Measurements from ENCODE around the gene GRXCR1.
A peak's percentile ranks its signal among the peaks of the same experiment; 100 is the strongest.

Gene GRXCR1

DNA sequence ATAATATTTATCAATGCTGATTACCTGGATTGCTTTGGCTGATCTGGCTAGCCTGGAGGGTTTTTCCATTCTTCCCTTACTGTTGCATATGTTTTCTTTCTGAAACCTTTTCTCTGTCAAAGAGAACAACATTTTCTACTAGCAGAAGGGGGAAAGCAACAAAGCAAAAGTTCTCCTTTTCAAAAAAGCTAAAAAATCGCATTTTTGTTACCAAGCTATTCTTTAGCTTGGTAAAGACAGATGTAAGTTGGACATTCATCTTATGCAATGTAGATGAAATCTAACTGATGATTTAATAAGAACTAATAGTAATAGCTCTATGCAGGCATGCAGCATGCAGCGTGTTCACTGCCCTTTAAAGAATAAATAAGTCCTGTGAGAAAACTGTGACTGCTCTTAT is at the start of gene GRXCR1:
Gene GRXCR1 (plus strand): TSS at position 301 of the 400 bp plus-strand sequence. CDS start 554 bp downstream, outside the sequence.
- DNase-seq: no peak

DNA sequence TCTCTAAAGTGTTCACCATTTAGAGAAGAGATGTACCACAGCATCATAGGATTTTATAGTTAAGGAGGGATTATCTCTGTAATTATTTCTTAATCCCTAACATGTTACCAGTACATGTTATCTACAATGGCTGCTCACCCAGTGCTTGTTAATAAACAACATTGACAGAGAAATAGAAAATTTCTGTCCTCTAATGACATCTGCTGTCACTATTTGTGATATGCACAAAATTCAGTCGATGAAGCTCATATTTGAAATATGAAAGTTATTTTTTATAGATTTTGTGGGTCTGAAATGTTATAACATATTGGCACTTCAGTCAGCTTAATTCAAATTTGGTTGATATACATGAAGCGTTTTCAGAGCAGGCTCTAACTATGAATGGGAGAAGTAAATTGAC is 48.8 kb upstream of the GRXCR1 start:
- DNase-seq: no peak

DNA sequence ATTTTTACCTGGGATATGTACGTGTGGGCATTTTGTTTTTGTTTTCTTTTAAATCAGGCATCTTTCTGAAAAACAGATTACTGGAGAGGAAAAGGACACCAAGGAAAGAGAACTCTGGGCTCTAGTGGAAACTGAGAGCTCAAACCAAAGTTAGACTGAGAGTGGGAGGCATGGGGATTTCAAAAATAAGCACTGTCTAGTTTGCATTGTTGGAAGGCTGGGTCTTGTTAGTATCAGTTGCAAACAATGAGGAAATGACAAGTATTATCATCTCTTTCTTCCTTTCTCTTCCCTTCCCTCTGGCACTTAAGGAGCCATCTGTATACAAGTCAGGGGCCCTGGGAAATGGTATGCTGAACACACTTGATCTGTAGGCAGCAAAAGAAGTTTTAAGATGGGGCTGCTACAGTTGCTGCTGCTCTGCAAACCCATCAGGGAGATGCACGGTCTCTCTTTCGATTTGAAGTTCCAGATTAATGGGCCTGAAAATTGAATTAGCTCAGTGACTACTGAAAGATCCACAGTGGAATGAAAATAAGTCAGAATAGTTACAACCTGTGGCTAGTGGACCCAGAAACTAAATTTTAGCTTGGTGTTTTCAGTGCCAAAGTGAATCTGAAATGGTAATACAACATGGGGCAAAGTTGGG is 48.0 kb upstream of the GRXCR1 start:
- no peak for DNase-seq

DNA sequence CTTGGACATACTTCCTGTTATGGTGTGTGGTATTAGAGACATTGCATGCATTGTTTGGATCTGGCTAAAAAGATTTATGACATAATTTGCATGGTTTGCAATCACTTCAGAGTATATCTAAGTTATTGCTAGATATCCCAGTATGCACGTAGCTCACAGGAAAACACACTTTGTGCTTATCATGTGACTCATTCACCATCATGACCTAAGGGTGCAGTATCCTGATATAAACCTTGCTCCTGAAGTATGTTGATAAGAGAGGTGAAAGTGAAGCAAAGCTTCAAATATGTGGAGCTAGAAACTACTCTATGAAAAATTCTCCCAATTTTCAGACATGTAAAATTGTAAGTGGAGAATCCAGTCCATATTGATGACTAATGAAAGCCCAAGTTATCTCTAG is 46.9 kb upstream of the GRXCR1 start:
- no peak for DNase-seq

DNA sequence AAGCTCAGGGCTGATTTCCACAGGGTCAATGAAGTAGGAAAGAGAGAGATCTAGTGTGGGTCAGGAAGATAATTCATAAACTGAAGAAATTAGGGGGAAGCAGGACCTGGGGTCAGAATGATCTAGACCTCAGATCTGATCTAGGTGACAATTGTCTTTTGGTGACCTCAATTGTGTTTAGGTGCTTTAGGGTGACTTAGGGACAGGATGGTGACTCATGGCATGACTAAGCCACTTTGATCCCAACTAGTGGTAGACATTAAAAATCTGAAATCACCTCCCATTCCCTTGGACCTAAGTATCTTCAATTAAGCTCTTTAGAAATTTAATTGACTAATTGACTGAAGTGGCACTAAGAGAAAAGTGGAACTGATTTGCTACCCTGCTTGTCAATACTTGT is 36.7 kb upstream of the GRXCR1 start:
- no peak for DNase-seq

DNA sequence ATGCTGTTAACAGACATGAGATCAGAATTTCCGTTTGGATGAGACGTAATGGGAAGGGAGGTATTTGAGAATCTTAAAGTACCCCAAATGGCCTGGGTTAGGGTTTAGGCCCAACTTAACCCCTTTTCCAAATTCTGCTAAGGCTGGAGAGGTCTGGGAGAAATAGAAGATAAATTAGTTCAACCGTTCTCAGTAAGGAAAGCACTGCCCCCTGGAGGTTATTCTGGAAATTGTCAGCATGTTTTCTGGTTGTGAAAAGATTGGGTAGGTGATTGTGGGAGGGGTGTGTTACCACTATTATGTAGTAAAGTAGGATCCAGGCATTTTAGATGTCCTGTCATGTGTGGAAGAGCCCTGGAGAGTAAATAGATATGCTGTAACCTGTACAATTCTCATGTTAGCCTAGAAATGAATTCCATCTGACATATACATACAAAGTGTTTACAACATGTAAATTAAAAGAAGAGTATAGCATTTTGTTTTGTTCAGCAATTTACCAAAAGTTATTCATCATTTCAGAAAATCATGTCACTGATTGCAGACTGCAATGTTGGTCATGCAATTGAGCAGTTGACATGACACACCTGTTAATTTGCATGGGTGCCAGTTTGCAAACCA is 26.8 kb upstream of the GRXCR1 start:
- DNase-seq: peak; percentile 64

DNA sequence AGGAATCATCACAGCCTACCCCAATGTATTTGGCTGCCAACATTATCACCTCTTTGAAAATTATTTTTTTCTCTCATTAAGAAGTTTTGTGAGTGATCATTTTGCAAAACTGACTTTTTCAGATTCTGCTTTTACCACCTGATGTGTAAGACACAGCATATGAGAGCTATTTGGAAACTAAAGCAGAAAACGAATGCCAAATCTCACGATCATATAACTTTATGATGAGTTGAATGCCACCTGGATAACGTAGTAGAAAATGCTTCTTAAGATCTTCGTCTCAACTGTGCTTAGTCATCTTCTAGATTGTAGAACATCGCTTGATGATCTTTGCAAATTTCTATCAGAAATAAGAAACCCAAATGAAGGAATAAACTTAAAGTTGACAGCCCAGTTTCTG is 21.3 kb upstream of the GRXCR1 start:
- DNase-seq: no peak

DNA sequence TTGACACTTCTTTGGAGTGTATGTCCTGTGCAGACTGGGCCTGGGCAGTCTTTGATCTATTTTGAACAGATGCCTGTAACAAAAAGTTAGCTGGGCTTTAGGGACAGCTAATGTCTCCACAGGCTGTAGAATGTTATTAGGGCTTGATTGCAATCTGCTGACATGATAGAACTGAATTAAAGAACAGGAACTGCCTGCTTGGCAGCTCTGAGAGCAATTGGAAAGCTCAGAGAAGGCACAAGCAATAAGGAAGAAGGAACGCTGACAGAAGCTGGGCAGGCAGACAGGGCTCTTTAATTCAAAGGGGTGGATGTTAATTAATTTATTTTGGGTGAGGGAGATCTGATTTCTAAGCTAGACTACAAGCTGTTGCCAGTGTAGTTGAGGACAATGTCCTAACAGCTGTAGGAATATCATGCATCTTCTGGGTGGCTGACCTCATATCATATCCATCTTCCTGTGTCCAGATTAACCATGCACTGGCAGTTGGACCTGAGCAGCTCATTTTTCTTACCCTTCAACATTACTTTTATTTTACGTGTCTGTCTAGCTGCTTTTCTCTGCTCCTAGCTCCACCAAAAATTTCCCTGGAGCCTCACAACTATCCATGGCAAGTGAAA is 20.7 kb upstream of the GRXCR1 start:
- DNase-seq: no peak

DNA sequence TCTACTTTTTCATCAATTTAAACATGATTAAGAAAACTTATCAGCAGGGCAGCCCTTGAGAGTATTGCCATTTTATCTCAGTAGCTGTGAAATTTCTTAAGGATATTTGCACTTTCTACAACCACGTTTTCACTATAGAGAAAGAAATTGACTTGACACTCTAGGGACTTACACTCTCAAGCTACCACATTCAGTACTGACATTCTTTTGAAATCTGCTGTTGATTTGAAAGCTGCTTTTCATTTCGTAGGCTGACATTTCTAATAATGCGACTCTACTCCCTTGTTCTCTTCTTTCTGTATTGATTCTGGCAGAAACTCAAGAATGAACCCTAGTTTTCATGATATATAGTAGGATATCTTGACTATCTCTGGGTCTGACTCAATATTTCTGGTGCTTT is 13.7 kb upstream of the GRXCR1 start:
- no peak for DNase-seq

DNA sequence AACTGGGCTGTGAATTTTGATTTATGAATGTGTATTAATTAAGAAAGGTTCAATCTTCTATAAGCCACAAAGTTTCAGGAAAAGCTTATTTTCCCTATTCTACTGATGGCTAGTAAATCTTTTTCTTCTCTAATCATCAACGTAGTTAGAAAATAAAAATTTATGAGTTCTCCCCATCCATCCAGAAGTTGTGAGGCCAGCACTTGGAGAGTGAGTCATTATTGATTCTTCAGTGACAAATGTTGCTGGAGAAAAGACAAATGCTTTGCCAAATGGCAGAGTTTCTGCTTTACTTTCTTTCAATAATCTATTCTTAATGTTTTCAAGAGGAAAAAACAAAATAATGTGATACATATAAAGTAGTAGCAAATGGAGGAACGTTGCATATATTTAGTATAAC is 11.3 kb upstream of the GRXCR1 start:
- no peak for DNase-seq

DNA sequence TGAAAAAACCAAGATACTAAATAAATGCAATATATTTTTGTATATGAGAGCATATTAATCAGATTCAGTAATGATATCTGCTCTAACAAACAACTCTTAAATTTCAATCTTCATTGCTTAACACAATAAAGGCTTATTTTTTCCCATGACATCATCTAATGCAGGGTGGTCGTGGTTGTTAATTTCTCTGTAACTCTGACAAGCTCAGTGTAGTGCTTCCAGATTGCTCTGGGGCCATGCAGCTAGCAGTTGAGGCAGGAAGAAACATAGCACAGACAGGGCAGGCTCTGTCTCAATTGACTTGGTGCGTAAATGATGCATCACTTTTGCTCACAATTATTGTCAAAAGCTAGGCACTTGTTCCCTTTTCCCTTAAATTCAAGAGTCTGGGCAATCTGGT is 869 bp upstream of the GRXCR1 start:
- DNase-seq: no peak

DNA sequence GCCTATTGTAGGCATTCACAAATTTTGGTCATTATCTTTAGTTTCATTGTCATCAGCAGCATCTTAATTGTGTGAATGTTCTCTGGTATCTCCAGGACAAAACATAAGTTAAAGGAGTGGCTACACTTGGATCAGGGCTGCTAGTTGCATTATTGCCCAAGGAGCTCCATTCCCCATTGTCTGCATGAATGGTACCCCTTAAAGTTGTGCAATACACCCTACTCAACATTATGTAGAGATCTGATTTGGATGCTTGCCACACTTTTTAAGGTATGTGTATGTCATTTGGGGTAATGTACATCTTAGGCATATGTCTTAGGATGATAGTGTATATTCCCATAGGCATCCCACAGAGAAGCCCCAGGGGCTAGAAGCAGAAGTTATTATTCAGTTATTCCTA is 2.9 kb downstream of the GRXCR1 start:
- no peak for DNase-seq

DNA sequence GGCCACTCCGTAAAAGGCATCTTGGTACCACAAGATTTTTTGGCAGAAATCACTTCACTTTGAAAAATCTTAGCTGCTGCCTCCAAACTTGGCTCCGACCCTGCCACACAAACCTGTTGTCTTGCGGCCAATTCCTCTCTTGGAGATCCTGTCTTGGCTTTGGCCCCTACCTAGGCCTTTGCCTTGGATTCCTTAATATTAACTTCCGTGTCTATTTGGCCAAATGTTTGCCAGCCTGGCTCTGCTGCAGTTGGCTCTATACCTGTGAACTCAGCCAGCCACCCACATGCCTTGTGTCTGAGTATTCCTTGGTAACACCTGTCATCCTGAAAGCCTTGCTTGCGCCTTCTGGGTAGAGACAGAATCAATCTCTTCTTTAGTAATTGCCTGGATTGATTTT is 12.5 kb downstream of the GRXCR1 start:
- DNase-seq: no peak

DNA sequence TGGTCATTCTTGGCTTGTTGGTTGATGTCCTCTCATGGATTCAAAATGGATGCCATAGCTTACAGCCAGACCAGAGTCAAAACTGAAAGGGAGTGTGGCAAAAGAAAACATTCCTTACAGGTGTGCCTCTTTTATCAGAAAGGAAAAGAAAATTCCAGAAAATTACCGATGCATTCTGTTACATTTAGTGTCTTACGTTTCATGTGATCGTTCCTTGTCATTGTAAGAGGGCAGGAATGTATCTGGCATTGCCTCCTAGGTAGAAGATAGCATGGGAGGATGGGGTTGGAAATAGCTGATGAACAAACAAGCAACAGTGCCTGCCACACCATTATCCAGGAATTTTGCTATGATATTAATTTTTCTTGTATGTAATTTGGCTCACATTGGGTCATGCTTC is 13.1 kb downstream of the GRXCR1 start:
- DNase-seq: no peak

DNA sequence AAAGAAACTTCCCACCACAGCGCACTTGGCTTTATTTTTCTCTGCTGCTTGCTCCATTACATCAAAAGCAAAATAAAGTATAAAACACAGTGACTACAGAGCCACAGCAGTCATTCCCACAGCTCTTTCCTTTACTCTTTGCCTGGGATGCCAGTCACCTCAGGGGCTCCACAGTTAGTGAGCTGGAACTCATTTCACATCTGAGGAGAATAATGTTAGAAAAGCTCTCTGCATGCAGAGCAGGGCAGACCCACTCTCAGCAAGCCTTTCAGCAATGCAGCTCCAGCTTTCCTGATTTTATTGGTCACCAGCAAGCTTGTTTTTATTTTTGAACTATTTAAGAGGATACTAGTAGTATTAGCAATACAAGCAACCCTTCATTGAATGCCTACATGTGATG is 13.8 kb downstream of the GRXCR1 start:
- DNase-seq: no peak

DNA sequence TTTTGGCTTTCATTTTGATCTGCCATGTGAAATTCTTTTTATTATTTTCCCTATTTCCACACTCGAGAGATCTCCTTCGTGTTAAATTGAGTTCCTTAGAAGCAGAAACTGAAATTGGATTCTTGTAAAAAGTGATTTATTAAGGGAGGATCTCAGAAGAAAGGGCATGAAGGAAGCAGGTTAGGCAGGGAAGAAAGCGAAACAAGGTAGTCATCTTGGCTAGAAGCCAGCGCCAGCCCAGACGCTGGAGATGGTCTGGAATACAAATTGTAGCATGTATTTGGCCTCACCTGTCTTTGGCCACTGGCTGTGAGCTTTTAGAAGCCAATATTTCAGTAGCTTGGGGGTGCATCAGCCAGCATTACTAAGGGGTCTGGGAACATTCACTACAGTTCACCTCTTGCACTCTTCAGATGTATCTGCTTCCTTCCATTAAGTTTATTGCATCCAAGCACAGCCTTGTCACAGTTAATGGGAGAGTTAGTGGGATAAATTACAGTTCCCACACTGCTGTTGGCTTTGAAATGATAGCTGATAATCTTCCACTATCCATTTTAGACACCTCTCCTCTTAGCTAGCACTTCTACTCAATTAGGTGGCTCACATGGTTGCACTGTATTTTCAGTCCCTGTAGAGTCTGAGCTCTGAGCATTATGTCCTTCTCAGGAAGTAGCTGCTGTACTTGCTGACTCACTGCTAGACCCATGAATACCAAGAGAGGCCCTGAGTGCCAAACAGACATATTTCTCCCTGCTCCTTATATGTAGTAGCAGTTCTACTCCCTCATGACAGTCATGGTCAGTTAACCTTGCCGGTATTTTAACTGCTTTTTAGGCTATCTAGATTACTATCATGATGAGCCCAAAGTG is 14.6 kb downstream of the GRXCR1 start:
- DNase-seq: no peak

DNA sequence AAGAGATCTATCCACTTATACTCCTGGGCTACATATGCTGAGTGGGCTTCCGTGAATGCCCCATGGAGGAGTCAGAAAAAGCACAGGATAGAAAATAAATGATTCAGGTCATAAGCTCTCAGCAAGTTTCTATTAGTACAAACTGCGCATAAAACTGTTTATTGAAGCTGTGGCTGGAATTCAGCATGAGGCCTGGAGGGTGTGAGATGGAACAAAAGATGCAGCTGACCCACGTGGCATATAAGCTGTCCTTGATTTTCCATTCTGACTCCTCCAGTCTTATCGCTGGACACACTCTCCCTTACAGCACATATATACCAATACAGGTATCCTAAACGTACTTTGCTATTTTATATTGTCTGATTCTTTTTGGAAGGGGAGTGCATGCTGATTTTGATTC is 17.9 kb downstream of the GRXCR1 start:
- DNase-seq: no peak

DNA sequence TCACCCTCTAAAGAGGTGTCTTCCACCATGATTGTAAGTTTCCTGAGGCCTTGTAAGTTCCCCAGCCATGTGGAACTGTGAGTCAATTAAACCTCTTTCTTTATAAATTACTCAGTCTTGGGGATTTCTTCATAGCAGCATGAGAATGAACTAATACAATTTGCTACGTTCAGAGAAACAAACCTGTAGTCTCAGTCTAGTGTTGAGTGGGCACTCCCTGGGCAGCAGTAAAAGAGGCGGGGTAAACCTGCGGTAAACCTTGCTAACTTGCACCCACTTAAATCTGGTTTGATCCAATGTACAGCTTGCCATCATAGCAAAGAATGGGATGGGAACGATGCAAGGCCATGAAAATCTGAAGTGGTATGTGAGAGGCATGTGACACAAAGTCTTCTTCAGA is 22.4 kb downstream of the GRXCR1 start:
- no peak for DNase-seq

DNA sequence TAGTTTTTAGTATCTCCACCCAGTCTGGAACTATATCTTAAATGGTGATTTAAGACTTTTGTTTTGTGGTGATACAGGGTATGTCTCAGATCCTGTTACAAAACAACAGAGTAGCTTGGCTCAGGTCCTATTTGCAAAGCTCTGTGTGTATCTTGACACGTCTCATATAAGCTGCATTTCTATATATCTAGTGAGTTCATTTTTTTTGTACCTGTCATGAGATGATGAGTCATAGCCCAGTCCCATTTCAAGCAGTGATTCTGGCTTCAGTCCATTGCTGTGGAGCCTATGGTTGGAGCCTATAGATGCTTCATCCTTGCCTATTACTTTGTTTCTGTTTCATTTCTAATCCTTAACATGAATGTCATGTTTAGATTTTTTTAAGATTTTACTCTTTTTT is 23.0 kb downstream of the GRXCR1 start:
- no peak for DNase-seq

DNA sequence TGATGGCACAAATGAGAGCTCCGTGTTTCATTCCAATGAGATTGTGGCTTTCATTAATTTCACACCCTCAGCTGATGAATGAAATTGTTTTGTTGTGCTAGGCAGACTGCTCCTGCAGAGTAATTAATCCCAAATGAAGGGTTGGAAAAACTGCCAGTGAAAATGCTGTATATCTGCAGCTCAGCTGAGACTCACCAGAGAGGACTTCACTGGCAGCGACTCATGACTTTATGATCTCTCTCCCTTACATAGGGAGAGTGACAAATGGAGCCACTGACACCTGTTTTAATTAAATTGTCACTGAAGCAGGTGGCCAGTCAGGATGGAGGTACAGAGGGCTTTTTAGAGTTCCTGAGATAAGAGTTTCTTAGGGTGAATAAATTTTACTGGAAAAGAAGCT is 24.8 kb downstream of the GRXCR1 start:
- DNase-seq: no peak

DNA sequence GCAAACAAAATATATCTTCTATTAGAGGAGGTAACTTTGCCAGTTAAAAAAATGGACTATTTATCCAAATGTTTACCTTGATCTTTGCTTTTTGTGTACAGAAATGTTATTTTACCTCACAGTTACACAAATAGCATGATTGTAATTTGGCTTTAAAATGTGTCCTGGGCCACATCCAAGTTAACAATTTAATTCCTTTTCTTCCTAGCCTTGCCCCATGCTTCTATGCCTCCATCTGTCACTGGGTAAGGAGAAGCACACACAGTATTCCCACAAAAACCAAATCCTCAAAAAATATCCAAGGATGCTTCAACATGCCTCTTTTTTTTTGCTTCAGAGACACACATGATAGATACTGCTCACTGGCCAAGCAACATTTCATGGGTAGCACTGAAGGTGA is 30.9 kb downstream of the GRXCR1 start:
- DNase-seq: no peak

DNA sequence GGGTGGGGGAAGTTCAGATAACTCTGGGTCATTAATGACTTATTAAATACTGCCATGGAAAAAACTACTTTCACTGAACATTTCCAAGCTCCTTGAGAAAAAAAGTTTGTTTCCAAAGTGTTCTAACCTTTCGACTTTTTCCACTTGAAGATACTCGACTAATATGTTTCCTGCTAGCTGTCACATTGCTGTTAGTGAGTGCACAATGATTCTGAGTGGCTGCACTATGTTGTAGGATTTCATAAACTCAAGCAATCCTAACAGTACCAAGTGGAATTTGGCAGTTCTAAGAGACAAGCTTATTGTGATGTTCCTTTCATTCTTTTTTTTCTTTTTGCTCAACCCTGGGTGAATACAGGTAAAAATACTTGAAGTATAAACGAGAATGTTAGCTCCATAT is 33.4 kb downstream of the GRXCR1 start:
- DNase-seq: no peak

DNA sequence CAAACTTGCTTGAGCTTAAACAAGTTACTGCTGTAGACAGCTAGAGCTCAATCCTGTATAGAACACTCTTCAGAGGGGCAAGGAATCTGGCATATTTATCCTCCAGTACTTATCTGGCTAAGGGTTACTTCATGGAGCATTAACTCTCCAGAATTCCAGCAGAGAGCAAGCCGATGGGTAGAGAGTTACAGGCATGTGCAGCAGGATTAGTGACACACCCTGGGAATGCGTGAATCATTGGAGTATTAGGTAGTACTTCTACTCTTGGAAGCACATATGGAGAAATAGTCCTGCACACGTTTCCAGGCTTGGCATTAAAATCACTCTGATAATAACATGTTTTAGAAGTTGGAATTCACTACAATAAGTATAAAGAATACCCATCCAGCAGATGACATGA is 35.4 kb downstream of the GRXCR1 start:
- no peak for DNase-seq

DNA sequence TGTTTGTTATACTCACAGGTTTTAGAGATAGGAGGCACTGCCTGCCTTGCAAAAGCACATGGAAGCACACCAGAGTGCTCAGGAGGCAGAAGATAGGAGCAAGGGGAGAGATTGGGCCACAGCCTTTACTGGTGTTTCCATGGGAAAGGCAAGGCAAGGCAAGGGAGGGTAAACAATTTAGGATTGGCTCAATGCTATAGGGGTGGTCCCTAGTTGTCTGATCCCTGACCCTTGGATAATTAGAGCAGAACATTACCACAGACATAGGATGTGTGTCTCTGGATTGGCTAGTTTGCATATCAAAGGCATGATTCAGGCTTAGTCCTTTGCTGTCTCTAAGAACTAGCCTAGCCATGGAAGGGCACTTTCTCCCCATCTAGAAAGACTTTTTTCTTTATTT is 36.1 kb downstream of the GRXCR1 start:
- no peak for DNase-seq
